ENCODE data around the gene PTGIS.
"Not testable (repeated sequence)": the region's sequence is repeated elsewhere in the genome, so short reads cannot be mapped to it uniquely, and the experiment has no call there.

PTGIS gene

GRCh38 chr20:49579195-49579594 is 11.3 kb upstream of the PTGIS start:
- no peak for DNase-seq

GRCh38 chr20:49578436-49578835 is 10.5 kb upstream of the PTGIS start:
- no peak for DNase-seq

GRCh38 chr20:49575551-49576060 is 7.7 kb upstream of the PTGIS start:
- DNase-seq, result no peak

- no peak for DNase-seq
Measured at GRCh38 chr20:49573900-49574416, 6.0 kb upstream of the PTGIS start.

GRCh38 chr20:49572857-49573256 is 4.9 kb upstream of the PTGIS start:
- no peak for DNase-seq

- DNase-seq, result no peak
Measured at GRCh38 chr20:49571553-49571835, 3.6 kb upstream of the PTGIS start.

GRCh38 chr20:49570828-49571552 is 3.1 kb upstream of the PTGIS start:
- DNase-seq, result no peak

GRCh38 chr20:49570161-49570827 is 2.4 kb upstream of the PTGIS start:
- no peak for DNase-seq

- no peak for DNase-seq
Measured at GRCh38 chr20:49569411-49570115, 1.6 kb upstream of the PTGIS start.

GRCh38 chr20:49568278-49569151 is 578 bp upstream of the PTGIS start:
- DNase-seq, result no peak

GRCh38 chr20:49566401-49567364 is 1.3 kb downstream of the PTGIS start:
- no peak for DNase-seq

- not testable (repeated sequence) for DNase-seq
Measured at GRCh38 chr20:49564991-49565390, 2.9 kb downstream of the PTGIS start.

GRCh38 chr20:49563015-49563980 is 4.6 kb downstream of the PTGIS start:
- DNase-seq, result no peak

- no peak for DNase-seq
Measured at GRCh38 chr20:49562311-49563014, 5.5 kb downstream of the PTGIS start.

GRCh38 chr20:49561806-49562205 is 6.1 kb downstream of the PTGIS start:
- DNase-seq, result no peak

- DNase-seq, result no peak
Measured at GRCh38 chr20:49561256-49561655, 6.7 kb downstream of the PTGIS start.

- DNase-seq, result no peak
Measured at GRCh38 chr20:49560646-49561045, 7.3 kb downstream of the PTGIS start.

- DNase-seq, result no peak
Measured at GRCh38 chr20:49560186-49560585, 7.8 kb downstream of the PTGIS start.

GRCh38 chr20:49559411-49560081 is 8.4 kb downstream of the PTGIS start:
- DNase-seq, result no peak

Measured in activated gamma-delta T cell treated with Interleukin-2 at 50 U/mL for 16 hours (primary cell).